Thyroid gland (tissue), 4 donors: ENCODE data around the gene EVI5L.

Source experiments
- CTCF ChIP-seq, 6 experiments: fragments of 200-600 bp in 3 of 6; fragments of 450-650 bp in 3 of 6; sonication (generic) in 3 of 6; IDR thresholded peaks; one replicate each; pipeline ENCODE4 v1.5.1; 2016 to 2019; ENCODE audit warnings: antibody characterized with exemption in 6 of 6, mild to moderate bottlenecking in 2 of 6, inconsistent platforms in 1 of 6, moderate library complexity in 1 of 6
- POLR2A ChIP-seq, 2 donors: fragments of 450-650 bp; IDR thresholded peaks; one replicate each; pipeline ENCODE4 v1.6.1; 2017; ENCODE audit warnings: antibody characterized with exemption in 2 of 2, mild to moderate bottlenecking in 2 of 2, moderate library complexity in 1 of 2

- TF ChIP-seq CTCF (IDR thresholded peaks at IDR 0.05) (no peak), POLR2A (IDR thresholded peaks at IDR 0.05) (no peak)
Measured at GRCh38 chr19:7908078-7908699, 78.2 kb downstream of the EVI5L start.
